ENCODE measurements around the gene TNPO1. TPM values are rescaled to one million over a fixed set of nuclear protein-coding genes. Genes with fewer than 3 reads are reported as not detected.

TNPO1 gene
- total RNA-seq, 1 donor: 412 TPM

DNA sequence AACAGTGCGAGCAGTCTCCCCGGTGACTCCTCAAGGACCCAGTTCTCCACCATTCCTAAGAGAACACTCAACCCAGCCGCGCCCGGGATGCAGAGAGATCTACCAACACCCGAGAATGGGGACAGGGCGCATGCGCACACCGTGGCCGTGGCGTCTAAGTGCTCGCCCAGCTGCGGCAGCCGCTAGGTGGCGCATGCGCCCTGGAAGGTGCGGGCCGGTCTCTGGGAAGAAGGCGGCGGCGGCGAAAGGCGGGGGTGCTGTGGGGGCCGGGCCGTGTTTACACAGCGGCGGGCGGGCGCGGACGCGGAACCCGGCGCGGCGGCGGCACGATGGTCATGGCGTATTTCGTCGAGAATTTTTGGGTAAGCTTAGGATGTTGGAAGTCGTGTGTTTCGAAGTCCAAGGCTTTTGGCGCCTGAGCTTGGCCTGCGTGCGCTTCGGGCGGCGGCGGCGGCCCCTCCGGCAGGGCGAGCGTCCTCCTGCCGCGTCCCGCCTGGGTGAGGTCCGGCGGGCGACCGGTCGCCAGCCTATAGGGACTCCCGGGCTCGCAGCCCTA, 139.4 kb downstream of the TNPO1 start, which contains the start of gene FCHO2:
TSS of gene FCHO2 (plus strand) at position 274 of the 556 bp plus-strand sequence. CDS start at position 330, 56 bp downstream.
- peak; percentile 97 for DNase-seq (ENCODE audit: low read depth)
- TF ChIP-seq, protein P1, sequence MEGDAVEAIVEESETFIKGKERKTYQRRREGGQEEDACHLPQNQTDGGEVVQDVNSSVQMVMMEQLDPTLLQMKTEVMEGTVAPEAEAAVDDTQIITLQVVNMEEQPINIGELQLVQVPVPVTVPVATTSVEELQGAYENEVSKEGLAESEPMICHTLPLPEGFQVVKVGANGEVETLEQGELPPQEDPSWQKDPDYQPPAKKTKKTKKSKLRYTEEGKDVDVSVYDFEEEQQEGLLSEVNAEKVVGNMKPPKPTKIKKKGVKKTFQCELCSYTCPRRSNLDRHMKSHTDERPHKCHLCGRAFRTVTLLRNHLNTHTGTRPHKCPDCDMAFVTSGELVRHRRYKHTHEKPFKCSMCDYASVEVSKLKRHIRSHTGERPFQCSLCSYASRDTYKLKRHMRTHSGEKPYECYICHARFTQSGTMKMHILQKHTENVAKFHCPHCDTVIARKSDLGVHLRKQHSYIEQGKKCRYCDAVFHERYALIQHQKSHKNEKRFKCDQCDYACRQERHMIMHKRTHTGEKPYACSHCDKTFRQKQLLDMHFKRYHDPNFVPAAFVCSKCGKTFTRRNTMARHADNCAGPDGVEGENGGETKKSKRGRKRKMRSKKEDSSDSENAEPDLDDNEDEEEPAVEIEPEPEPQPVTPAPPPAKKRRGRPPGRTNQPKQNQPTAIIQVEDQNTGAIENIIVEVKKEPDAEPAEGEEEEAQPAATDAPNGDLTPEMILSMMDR (IDR thresholded peaks at IDR 0.05; ENCODE audit: insufficient read depth, low read depth, low read length): peak; percentile 68
- peak within 1 kb of the TSS; percentile 73 for H3K4me3 ChIP-seq (ENCODE audit: low read depth, low read length)

DNA sequence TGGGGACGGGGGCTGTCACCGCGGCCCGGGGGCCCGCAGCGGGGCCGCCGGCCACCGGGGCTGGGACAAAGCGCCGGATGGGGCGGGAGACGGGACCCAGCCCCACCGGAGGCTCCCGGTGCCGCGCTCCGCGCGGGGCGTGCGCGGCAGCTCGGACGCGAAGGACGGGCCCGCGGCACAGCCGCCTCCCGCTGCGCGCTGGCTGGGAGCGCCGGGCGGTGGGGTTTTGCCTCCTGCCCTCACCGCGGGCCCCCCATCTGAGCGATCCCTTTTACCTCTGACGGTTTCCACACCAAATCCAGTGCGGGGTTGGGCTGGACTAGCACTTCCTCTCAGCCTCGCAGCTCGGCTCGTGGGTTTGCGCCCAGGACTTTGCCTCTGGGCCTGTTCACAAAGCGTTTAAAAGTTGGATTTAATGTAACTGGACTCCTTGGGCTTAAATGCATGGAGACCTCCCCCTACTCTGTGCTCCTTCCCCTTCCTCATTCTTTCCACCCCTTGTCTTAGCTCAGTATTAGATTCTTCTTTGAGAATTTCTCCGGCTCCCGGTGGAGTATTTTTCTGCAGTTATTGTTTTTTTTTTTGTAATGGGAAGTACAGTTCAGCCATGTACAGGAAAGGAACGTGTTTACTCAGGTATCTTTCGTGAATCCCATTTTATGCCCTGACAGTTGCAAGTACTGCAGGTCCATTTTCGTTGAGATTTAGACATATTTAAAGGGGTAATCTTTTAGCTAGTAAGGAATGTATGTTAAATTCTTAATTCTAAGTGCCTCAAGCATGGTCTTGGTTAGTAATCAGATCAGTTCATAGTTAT, 140.1 kb downstream of the TNPO1 start:
- TF ChIP-seq, protein P1 (IDR thresholded peaks at IDR 0.05; ENCODE audit: insufficient read depth, low read depth, low read length): no peak
- DNase-seq (ENCODE audit: low read depth): peak; percentile 65
- peak overlapping the region; percentile 73 for H3K4me3 ChIP-seq (ENCODE audit: low read depth, low read length)

DNA sequence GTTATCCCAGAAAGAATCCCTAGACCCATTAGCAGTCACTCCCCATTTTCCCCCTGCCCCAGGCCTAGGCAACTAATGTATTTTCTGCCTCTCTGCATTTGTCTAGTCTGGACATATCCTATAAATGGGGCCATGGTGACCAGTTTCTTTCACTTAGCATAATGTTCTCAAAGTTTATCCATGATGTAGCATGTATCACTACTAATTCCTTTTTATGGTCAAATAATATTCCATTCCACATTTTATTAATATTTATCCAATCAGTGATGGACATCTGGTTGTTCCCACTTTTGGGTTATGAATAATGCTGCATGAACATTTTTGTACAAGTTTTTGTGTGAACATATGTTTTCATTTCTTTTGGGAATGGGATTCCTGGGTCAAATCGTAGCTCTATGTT, 140.9 kb downstream of the TNPO1 start:
- peak overlapping the region; percentile 73 for H3K4me3 ChIP-seq (ENCODE audit: low read depth, low read length)
- TF ChIP-seq, protein P1 (IDR thresholded peaks at IDR 0.05; ENCODE audit: insufficient read depth, low read depth, low read length): no peak
- no peak for DNase-seq (ENCODE audit: low read depth)

DNA sequence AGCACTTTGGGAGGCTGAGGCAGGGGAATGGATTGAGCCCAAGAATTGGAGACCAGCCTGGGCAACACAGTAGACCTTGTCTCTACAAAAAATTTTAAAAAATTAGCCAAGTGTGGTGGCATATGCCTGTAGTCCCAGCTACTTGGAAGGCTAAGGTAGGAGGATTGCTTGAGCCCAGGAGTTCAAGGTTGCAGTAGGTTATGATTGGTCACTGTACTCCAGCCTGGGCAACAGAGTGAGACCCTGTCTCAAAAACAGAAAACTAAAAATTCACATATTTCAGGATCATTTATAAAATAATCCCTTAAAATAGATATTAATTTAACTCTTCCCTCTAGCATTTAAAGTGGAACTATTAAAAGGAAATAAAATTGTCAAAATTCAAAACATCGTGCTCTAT, 142.8 kb downstream of the TNPO1 start:
- TF ChIP-seq, protein P1 (IDR thresholded peaks at IDR 0.05; ENCODE audit: insufficient read depth, low read depth, low read length): no peak
- no peak overlapping the region for H3K4me3 ChIP-seq (ENCODE audit: low read depth, low read length)
- no peak for DNase-seq (ENCODE audit: low read depth)

Small RNA genes lying within 50 kb of the gene (small RNA-seq; reads per million reads assigned to genes)
- gene MIR4804 (0.75 reads per million), gene RF00019 (not detected)

Other genes with a start within 250 kb of the TNPO1 start
- 11.9 and 16.8 TPM in 2 replicates for gene FCHO2, start 139.4 kb downstream of the TNPO1 start, total RNA-seq